GM13977 (cell line): ENCODE data around the gene CD9.

Source experiments
- DNase-seq: peaks from one replicate; pipeline ENCODE4 v3.0.0; 2012; ENCODE audit warnings: low spot score
- in situ Hi-C: fragments of 300-500 bp; cut with MboI; formaldehyde crosslinking; loops from one replicate; pipeline ENCODE4 v1.12.0; 2022; ENCODE audit warnings: low sequenced_read_pairs, low pct_unique_long_range_greater_than_20kb, mixed read lengths, inconsistent platforms; ENCODE audit not compliant: unreplicated experiment
- TF ChIP-seq, protein P1 (sequence below): IDR thresholded peaks from 2 replicates; pipeline ENCODE4 v1.5.1; 2012; ENCODE audit warnings: mild to moderate bottlenecking, control low read depth; ENCODE audit not compliant: insufficient read depth; ENCODE audit errors: extremely low read depth, missing control alignments

The CD9 gene

GRCh38 chr12:6172086-6172485 lies 28.1 kb upstream of the CD9 start:
- TF ChIP-seq, protein P1, sequence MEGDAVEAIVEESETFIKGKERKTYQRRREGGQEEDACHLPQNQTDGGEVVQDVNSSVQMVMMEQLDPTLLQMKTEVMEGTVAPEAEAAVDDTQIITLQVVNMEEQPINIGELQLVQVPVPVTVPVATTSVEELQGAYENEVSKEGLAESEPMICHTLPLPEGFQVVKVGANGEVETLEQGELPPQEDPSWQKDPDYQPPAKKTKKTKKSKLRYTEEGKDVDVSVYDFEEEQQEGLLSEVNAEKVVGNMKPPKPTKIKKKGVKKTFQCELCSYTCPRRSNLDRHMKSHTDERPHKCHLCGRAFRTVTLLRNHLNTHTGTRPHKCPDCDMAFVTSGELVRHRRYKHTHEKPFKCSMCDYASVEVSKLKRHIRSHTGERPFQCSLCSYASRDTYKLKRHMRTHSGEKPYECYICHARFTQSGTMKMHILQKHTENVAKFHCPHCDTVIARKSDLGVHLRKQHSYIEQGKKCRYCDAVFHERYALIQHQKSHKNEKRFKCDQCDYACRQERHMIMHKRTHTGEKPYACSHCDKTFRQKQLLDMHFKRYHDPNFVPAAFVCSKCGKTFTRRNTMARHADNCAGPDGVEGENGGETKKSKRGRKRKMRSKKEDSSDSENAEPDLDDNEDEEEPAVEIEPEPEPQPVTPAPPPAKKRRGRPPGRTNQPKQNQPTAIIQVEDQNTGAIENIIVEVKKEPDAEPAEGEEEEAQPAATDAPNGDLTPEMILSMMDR: no peak
- in situ Hi-C loops: no loop called here
- DNase-seq: no peak

DNA sequence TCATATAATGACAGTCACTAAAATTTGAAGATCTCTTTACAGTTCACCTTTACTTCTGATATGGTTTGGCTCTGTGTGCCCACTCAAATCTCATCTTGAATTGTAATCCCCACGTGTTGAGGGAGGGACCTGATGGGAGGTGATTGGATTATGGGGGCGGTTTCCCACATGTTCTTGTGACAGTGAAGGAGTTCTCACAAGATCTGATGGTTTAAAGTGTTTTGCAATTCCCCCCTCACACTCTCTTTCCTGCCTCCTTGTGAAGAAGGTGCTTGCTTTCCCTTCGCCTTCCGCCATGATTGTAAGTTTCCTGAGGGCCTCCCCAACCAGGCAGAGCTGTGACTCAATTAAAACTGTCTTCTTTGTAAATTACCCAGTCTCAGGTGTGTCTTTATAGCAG lies 27.3 kb upstream of the CD9 start:
- TF ChIP-seq, protein P1: no peak
- DNase-seq: no peak
- in situ Hi-C loops: no loop called here

GRCh38 chr12:6177642-6178358 lies 22.4 kb upstream of the CD9 start:
- TF ChIP-seq, protein P1: no peak
- DNase-seq: no peak
- in situ Hi-C loops: no loop called here

DNA sequence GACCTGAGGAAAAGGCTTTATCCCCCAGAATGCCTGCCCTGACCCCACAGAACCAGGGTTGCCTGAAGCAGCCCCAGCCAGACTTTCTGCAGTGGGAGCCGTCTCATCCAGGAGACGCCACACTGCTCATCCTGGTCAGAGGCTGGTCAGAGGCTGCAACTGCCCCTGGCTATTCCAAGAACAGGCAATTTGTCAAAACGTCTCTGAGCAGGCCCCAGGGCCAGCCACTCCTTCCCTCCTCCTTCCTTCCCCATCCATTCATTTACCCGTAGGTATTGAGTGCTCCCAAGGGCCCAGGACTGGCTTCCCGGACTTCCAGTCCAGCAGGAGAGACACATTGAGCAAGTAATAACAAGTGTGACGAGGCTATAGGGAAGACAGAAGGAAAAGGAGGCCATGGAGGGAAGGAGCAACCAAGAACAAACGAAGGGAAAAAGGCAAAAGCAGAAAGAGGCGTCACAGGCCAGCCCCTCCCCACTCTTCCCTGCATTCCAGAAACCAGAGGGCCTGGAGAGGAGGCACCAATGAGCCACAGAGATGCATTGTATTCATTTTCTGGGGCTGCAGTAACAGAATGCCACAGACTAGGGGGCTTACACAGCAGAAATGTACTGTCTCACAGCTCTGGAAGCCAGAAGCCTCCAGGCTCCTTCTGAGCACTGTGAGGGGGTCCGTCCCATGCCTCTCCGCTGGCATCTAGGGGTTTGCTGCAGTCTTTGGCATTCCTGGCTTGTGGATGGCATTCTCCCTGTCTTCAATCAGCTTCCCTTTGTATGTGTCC lies 21.0 kb upstream of the CD9 start:
- DNase-seq: no peak
- in situ Hi-C loops: no loop called here
- TF ChIP-seq, protein P1: no peak

GRCh38 chr12:6180268-6181051 lies 19.7 kb upstream of the CD9 start:
- no peak for DNase-seq

DNA sequence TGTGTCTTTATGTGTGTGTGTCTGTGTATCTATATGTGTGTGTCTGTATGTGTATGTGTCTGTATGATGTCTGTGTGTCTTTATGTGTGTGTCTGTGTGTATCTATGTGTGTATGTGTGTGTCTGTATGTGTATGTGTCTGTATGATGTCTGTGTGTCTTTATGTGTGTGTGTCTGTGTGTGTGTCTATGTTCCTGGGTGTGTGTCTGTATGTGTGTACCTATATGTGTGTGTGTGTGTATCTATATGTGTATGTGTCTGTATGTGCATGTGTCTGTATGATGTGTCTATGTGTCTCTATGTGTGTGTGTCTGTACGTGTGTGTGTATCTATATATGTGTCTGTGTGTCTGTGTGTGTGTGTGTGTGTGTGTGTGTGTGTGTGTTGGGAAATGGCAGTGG lies 19.0 kb upstream of the CD9 start:
- DNase-seq: no peak
- in situ Hi-C loops: no loop called here
- TF ChIP-seq, protein P1: no peak

More at GRCh38 chr12:6180268-6181051, 19.7 kb upstream of the CD9 start:
- in situ Hi-C loops: no loop called here
- TF ChIP-seq, protein P1: no peak
